GM15510 (cell line): ENCODE measurements around the gene MAPKAPK2.

Experiments used
- POLR2A ChIP-seq: IDR thresholded peaks from 3 replicates; pipeline ENCODE4 v1.6.1; 2011; ENCODE audit warnings: borderline replicate concordance; ENCODE audit not compliant: insufficient read length; ENCODE audit errors: extremely low read depth

Gene MAPKAPK2

DNA sequence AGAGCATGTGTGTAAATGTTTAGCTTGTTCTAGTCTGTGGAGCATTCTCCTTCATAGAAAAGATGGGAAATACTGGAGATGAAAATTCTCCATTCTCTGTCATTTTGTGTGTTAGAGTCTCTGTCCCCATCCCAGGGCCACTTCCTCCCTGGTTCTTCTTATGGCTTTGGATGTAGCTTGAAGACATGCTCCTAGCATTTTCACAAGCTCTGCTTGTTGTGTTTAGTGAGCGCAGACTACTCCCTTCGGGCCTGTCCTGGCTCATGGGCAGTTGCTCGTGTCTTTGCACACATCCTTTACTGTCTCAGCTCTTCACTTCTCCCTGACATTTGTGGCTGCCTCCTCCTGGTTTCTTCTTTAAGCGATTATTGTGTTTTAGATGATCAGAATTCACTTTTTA lies 30.4 kb downstream of the MAPKAPK2 start:
- no peak for TF ChIP-seq POLR2A

- no peak for TF ChIP-seq POLR2A
Observed at GRCh38 chr1:206715552-206716158, 30.9 kb downstream of the MAPKAPK2 start.

DNA sequence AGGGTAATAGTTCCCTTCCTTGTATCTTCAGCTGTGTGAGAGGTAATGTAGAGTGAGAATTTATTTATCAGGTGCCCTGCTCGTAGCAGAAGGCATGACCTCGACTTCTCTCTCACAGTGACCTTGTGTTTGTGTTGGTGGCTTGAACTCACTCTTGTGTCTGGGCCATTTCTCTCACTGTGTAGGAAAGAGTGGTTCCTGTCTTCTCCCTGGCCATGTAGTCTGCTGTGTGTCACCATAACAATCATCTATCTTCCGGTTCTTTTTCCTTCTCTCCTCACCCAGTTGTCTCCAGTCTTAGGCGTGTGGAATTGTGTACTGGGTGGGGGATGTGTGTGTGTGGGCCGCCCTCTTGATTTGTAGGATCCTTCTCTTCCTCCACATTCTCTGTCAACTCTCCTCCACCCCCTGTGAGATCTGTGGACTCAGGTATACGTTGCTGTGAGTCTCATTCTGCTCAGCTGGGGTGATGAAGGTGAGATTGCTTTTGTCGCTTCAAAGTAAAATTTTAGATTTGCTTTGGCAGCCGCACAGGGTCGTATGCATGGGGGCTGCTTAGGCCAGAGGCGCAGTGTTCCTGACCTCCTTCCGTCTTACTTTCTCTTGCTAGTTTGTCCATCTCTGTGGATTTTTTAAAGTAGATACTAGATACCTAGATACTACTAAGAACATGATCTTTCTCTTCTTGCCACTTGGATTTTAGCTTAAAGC lies 31.6 kb downstream of the MAPKAPK2 start:
- no peak for TF ChIP-seq POLR2A

- TF ChIP-seq POLR2A = no peak
Observed at GRCh38 chr1:206716870-206717673, 32.4 kb downstream of the MAPKAPK2 start.

- no peak for TF ChIP-seq POLR2A
Observed at GRCh38 chr1:206717674-206717989, 32.9 kb downstream of the MAPKAPK2 start.

DNA sequence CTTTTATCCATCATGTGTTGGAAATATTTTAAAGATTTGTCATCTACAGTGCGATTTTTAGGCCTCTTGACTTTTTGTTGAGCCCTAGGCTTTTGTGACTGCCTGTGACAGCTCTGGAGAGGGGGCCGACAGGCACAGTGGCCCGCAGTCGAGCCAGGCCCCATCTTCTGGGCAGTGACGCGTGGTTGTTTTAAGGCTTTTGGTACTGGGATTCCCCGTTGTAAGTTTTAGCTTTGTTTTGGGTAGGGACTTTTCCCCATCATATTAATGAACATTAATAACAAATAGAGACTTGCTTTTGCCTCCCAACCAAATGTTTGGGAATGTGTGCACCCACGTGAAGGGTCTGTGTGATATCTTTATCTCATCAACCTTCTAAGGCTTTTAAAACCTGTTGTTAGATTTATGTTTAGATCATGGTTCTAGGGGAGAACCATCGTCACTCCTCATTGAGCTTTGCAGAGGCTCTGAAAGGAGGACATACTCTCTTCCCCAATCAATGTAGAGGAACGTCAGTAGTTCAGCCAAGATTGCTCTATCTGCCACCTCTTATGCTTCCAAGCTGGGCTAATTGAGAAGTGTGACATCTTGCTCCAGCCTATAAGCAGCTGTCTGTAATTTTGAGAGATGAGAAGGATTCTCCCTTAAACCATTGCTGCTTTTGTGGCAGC lies 34.6 kb downstream of the MAPKAPK2 start:
- TF ChIP-seq POLR2A = no peak

- TF ChIP-seq POLR2A = no peak
Observed at GRCh38 chr1:206721454-206721853, 36.7 kb downstream of the MAPKAPK2 start.

GRCh38 chr1:206722751-206723461 lies 38.2 kb downstream of the MAPKAPK2 start:
- TF ChIP-seq POLR2A = no peak

DNA sequence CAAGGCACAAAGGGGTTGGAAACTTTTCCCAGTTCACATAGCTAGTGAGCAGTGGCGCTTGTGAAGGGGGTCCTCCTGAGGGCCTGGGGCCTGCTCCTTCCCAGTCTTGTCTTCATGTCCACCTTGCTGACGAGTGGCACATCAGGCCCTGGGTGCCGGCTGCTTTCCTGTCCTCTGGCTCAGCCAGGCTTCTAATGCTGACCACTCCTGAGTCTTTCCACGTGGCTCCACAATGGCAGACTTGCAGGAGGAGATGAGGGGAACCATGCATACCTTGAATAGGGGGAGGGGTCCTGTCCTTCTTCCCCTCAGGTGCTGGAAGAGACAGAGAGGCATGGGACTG lies 38.7 kb downstream of the MAPKAPK2 start:
- TF ChIP-seq POLR2A = no peak

DNA sequence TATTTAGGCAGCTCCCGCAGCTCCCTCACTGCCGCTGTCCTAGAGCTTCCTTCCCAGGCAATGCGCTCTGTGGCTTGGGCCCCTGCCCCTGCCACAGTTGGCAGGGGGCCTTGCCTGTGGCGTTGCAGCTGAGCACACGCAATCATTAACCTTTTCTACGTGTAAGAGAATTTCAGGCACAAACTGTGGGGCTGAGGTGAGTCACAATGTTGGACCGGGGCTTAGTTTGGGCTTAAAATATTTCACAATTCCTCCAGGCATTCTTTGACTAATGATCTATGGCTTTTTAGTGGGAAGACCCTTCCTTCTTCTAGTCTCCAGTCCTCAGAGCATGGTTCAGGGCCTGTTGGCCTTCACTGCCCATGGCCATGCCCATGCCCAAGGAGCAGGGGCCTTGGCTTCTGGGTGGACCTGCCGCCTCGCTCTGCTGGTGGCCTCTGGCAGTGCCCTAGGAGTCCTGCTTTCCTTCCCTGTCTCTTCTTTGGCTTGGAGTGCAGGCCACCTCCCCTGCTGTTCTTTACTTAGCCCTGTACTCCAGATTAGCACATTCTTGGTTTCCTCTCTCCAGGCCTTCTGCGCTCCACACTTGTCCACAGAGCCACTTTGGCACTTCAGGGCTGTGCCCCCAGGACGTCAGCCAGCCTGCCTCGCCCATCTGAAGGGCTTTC lies 39.2 kb downstream of the MAPKAPK2 start:
- no peak for TF ChIP-seq POLR2A

DNA sequence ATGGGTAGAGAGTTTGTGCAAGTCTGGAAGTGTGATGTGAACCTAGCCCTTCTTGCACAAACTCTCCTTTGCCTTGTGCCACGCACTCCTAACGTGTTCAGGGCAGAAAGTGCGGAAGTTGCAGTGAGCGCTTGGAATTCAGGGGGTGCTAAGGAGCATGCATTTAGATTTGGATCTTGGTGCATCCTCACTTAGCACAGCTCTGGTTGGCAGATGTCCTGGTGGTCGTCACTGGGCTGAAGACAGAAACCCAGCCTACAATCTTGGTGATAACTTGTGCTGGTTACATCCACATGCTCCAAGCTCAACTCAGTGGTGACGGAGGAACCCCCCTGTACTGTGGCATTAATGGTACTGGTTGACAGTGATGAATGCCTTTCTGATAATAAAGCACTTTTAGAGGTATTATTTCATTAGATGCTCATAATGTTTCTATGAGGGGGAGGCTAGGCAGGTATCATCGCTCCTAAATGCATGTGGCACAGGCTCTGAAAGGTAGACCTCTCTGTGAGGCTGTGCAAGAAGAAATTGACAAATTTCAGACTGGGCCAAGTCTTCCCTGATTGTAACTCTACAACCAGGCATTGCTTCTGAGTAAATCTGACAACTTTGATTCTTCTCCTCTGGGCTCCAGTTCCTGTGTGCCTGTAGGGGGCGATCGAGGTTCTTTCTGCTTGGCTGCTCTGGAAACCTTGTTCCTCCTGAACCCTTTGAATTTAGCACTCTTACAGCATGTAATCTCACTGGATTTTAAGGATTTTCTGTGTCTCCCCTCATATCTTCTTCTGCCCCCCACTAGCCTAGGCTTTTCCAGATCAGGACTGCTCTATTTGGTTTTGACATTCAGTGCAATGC lies 40.6 kb downstream of the MAPKAPK2 start:
- TF ChIP-seq POLR2A = no peak

DNA sequence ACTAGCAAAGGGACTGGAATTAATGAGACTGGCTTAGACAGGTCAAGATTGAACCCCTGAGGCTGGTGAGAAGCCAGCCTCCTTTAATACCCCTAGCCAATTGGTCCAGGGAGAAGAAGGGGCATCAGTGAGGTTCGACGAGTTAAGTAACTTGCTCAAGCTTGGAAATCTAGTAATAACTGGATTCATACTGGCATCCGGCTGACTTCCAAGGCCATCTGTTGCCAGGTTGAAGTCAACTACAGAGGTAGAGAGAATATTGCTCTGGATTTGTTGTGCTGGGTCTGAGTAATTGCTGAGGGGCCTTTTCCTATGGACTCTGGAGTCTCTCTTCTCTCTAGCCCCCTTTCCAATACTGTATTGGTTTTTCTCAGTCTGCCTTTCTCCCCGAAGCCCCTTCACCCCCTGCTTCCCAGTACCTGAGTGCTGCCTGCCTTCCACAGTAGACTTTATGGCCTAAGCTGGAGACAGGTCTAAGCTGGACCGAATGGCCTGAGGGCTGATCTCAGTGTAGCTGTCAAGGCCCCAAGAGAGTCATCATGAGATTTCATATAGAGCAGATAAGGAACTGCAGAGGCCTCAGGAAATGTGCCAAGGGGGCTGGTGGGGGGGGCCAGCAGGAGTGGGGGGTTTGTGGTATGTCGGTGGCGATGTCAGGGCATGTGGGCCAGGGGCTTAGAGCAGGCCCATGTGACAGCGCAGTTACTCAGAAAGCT lies 43.4 kb downstream of the MAPKAPK2 start:
- no peak for TF ChIP-seq POLR2A

GRCh38 chr1:206728697-206728987 lies 43.9 kb downstream of the MAPKAPK2 start:
- TF ChIP-seq POLR2A = no peak
